ENCODE results near the gene LUZP2.

The LUZP2 gene

GRCh38 chr11:24731554-24731953 lies 234.7 kb downstream of the LUZP2 start:
- no peak for DNase-seq

GRCh38 chr11:24734742-24735237 lies 237.9 kb downstream of the LUZP2 start:
- no peak for DNase-seq

DNA sequence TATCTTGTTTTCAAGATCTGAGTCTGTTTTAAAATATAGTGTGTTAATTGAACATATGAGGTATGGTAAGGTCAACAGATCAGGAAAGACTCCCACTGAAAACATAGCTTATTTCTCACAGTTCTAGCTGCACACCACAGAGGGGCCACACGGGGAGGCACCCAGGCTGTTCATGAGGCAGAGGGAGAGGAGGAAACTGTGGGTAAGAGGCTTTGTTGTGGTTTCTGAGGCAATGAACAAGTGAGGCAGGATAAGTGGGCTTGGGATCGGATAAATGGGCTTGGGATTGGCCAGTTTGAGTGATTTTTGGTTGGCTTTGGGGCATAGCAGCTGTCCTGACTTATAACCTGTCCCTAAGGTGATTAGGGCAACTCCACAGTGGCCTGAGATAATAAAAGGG lies 242.1 kb downstream of the LUZP2 start:
- DNase-seq: no peak

- DNase-seq: no peak
Measured at GRCh38 chr11:24739637-24740036, 242.8 kb downstream of the LUZP2 start.

DNA sequence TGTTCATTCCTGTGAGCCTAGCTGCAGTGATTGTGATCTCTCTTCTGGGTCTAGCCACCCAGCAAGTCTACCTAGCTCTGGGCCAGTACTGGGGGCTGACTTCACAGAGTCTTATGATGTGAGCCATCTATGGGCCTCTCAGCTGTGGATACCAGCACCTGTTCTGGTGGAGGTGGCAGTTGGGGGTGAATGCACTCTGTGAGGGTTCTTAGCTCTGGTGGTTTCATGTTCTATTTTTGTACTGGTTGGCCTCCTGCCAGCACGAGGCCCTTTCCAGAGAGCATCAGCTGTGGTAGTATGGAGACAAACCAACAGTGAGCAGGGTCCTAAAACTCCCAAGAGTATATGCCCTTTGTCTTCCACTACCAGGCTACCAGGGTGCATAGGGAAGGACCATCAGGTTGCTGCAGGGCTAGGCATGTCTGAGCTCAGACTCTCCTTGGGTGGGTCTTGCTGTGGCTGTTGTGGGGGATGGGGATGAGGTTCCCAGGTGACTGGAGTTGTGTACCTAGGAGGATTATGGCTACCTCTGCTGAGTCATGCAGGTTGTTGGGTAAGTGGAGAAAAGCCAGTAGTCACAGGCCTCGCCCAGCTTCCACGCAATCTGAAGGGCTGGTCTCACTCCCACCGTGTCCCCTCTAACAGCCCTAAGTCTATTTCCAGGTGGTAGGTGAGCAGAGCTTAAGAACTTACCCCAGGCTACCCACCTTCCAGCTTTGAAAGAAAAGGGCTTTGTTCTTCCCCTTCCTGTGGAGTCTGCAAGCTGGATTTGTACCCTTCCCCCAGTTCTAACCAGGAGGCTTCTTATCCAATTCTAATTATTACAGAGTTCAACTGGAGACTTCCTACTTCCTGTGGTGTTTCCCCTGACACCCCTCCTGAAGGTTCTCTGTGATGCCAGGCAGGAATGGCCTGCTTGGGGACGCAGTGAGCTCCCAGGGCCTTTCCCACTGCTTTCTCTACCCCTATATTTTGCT lies 250.7 kb downstream of the LUZP2 start:
- DNase-seq: no peak

GRCh38 chr11:24748261-24748660 lies 251.4 kb downstream of the LUZP2 start:
- peak in 1 of 2 donors; percentile 7 for DNase-seq

DNA sequence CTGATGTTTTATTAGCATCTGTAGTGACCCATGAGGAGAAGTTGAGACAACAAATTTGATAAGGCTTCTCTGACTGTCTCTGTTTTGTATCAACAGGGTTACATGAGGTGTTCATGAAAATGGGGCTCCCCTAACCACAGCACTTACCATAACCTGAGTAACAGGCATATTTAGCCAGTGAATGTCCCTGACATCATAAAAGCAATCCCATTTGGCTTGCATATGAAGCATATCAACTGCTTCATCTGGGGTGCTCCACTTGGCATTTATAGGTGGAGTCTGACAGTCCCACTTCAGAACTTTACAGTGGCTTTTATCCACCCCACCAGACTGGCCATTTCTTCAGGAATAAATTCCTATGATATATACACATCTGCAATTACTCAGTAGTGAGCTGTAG lies 257.6 kb downstream of the LUZP2 start:
- DNase-seq: no peak

DNA sequence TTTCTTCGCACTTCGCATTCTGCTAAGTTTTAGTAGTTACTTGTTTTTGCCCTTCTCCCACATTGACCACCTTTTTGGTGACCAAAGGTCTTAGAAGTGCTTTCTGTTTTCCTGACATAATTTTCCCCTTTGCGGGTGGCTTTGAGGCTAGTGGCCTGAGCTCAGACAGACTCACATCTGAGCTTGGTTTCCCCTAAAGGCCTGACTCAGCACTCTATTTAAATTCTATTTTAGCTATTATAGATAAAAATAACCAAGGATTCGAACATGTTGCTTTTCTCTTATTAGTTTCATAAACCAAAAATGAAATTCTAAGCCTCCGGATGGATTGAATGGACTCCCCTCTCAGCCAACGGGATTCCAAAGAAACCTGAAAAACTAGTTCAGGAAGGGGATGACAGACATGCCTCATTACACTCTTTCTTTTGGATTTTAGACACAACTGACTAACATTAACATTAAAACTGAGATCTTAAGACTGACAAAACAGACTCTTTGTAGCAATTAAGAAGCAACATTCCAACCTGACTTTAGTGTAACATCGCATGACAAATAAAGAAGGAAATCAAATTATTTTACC lies 258.5 kb downstream of the LUZP2 start:
- DNase-seq: no peak

GRCh38 chr11:24759742-24760141 lies 262.9 kb downstream of the LUZP2 start:
- no peak for DNase-seq

DNA sequence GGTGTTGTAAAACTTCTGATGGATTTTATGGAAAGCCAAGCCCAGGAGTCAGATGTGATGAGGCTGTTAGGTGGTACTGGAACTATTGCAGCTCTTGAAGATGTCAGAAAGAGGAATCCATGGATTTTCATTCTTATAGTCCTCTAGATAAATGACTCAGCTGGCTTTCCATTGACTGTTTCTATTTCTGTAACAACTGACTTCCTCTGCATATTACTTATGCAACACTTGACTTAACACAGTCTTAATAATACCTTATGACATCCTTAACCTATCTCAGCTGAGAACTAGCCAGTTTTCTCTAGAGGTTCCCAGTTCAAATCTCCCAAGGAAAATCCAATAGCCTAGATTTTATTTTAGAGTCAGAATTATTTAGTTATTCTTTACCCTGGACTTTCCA lies 263.8 kb downstream of the LUZP2 start:
- peak; percentile 13 to 67 for DNase-seq

DNA sequence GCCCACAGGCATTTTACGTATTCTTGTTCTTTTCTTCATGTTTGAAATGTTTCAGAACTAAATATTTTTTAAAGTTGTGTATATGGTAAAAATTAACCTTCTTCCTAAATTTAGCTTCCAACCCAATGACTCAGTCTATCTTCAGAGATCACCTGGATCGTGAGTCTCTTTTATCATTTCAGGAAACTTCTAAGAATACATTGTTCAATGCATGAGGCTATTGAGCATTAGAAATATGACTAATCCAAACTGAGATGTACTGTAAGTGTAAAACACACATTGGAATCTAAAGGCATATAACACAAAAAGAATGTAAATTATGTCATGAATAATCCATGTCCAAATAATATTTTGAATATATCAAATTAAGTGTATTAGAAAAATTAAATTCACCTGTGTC lies 265.2 kb downstream of the LUZP2 start:
- no peak for DNase-seq

DNA sequence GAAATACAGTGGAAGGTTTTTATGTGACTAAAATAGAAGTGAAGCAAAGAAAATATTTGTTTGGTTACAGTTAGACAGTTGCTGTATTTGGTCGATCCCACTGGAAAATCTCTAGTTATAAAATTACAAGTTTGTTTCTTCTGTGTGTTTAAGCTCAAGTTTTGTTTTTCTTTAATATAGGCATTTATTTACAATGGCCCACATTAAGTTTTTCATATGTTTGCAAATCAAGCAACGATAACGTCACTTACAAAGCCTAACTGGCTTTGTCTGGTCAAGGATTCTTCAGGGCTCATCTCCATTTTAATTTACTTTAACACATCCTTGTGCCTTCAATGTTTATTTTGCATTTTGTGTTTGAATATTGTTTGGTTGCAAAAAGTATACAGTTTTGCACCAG lies 270.6 kb downstream of the LUZP2 start:
- DNase-seq: no peak

DNA sequence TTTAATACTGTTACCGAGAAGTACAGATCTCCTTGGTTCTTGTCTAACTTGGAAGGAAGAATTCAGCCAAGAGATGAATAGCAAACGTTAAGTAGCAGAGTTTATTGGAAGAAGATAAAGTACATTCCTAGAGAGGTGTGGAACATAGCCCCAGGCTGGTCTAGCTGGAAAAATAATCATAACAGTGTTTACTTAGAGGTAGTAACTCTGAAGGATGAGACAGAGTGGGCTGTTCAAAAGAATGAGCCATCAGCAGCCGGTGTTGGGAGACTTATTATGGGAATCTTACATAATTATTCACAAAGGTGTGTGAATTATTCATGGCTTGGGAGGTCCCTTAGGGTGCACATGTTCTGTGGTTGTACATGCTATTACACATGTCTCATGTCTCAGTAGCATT lies 276.5 kb downstream of the LUZP2 start:
- no peak for DNase-seq

- DNase-seq: no peak
Measured at GRCh38 chr11:24779791-24780190, 282.9 kb downstream of the LUZP2 start.

DNA sequence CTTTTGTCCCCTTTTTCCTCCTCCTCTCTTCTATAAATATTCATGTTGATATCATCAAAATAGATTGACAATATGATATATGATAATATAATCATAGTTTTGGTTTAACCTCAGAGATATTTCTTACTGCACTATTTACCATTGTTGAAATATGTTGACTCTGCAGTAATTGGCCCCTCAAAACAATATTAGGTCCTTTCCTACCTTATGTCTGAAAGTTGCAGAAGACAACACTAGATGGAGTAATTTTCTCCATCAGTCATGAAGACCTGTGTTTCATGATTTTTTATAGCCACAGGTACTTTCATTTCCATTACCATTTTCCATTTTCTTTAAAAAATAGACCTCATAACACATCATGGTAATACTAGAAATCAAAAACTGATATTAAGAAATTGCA lies 284.4 kb downstream of the LUZP2 start:
- no peak for DNase-seq

GRCh38 chr11:24793479-24793878 lies 296.6 kb downstream of the LUZP2 start:
- DNase-seq: no peak

DNA sequence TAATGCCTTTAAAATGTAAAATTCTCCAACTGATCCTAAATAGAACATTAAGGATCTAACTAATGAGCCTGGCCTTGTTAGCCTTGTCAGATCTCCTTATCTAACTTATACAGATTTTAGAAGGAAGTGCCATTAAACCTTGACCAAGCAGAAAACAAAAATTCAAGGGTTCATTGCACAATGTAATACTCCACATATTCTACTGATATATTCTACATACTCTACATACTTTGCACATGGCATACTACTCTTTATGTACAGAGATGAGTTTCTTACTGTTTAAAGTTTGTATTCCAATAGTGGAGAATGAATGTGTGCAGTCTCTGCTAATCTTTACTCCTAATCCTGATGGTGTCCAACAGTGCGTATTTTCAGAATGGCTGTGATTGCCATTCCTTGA lies 297.2 kb downstream of the LUZP2 start:
- no peak for DNase-seq

DNA sequence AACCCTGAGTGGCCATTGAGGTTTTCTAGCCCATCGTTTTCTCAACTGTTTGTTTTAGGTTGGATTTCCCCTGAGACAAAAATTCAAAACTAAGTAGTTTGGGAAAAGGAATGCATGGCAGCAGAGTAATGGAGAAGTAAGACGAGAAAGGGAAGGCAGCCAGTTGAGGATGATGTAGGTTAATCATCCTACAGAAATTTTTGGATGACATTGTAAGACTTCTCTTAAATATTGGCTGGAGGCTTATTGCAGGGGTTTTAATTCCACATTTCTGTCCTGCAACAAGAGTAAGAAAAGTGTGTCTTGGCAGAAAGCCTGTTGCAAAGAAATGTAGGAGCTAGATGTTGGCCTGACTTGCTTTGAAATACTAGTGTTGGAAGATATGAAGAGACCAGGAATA lies 308.8 kb downstream of the LUZP2 start:
- DNase-seq: no peak

- DNase-seq: no peak
Measured at GRCh38 chr11:24808173-24808572, 311.3 kb downstream of the LUZP2 start.

DNA sequence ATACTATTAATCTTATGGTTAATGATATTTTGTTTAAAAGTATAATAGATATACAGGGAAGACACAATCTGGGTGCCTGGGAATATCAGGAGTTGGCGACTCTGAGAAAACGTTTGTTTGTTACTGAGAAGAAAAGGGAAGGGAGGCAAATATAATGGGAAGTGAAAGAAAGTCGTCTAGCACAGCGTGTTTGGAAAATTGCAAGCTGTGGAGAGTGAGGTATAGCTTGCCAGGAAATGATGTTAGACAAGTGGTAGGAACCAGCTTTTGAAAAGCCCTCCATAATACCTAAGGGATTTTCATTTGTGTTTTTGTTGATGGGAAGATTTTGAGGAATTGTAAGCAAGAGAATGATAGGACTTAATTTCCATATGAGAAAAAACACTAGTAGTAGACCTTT lies 322.2 kb downstream of the LUZP2 start:
- peak; percentile 0 to 48 for DNase-seq

DNA sequence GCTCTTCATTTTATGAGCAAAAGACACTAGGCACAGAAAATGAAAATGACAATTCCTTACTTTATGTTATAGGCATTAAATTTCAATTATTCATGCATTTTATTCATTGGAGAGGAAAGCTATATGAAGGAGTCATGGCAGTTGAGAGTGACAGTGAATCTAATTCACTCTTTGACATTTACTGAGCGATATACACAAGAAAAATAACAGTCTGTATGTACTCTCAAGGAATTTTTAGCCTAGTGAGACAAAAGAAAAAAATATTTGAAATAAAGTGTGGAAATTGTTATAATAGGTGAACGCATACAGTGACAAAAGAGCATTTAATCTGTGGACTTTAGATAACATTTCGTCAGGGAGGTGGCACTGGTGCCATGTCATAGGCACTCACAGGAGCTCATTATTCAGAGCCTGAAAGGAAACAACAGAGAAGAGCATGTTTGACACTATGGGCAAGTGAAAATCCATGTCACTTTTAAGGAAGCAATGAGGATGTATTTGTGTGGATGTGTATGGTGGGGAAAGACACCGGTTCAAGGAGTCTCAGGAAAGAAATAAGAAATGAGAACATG lies 323.1 kb downstream of the LUZP2 start:
- no peak for DNase-seq

GRCh38 chr11:24820541-24820940 lies 323.7 kb downstream of the LUZP2 start:
- no peak for DNase-seq

DNA sequence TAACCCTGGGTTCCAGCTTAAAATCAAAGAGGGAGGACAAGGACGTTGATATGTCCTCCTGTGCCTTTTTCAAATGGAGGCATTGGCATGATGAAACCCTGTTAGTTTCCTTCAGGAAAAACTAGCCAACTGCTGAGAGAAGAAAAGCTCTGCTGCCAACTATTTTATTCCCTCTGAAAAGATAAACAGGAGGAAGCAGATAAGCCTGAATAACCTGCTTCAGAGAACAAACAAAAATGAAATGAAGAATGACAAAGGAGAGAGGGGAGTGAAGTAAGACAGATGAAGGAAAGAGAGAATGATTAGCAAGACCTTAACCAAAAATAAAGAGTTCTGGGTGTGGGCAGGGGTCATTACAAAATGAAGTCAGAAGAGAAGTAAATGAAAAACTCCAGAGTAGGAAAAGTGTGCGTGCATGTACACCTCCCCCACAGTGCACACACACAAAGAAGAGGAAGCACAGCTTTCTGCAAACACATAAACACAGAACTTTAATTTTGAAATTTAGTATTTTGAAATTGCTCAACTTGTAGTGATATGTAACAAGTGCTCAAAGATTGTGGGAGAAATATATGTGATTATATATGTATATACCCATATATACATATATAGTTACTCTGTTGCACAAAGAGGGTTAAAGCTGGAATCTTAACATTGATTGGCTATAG lies 332.2 kb downstream of the LUZP2 start:
- peak; percentile 13 to 76 for DNase-seq

Measured in inflammatory macrophage (primary cell).